ENCODE measurements around the gene FLT1. TPM values are rescaled to one million over a fixed set of nuclear protein-coding genes. Genes with fewer than 3 reads are reported as not detected.

Gene FLT1
- total RNA-seq, 1 donor from 2014 or later = 0.05 TPM

GRCh38 chr13:28488376-28489005 lies 6.4 kb downstream of the FLT1 start:
- DNase-seq (ENCODE audit: low read depth) = no peak

- no peak for DNase-seq (ENCODE audit: low read depth)
Observed at GRCh38 chr13:28485996-28486543, 8.9 kb downstream of the FLT1 start.

- no peak for DNase-seq (ENCODE audit: low read depth)
Observed at GRCh38 chr13:28485551-28485950, 9.4 kb downstream of the FLT1 start.

- no peak for DNase-seq (ENCODE audit: low read depth)
Observed at GRCh38 chr13:28485097-28485496, 9.8 kb downstream of the FLT1 start.

- no peak for DNase-seq (ENCODE audit: low read depth)
Observed at GRCh38 chr13:28483313-28483931, 11.5 kb downstream of the FLT1 start.

- no peak for DNase-seq (ENCODE audit: low read depth)
Observed at GRCh38 chr13:28479005-28479404, 15.9 kb downstream of the FLT1 start.

GRCh38 chr13:28478127-28478526 lies 16.8 kb downstream of the FLT1 start:
- no peak for DNase-seq (ENCODE audit: low read depth)

GRCh38 chr13:28477709-28477973 lies 17.3 kb downstream of the FLT1 start:
- DNase-seq (ENCODE audit: low read depth) = no peak

- DNase-seq (ENCODE audit: low read depth) = no peak
Observed at GRCh38 chr13:28476919-28477708, 17.8 kb downstream of the FLT1 start.

GRCh38 chr13:28475916-28476725 lies 18.8 kb downstream of the FLT1 start:
- peak; percentile 50 for DNase-seq (ENCODE audit: low read depth)

GRCh38 chr13:28474491-28475134 lies 20.3 kb downstream of the FLT1 start:
- no peak for DNase-seq (ENCODE audit: low read depth)

- DNase-seq (ENCODE audit: low read depth) = no peak
Observed at GRCh38 chr13:28473044-28473443, 21.9 kb downstream of the FLT1 start.

GRCh38 chr13:28471421-28471820 lies 23.5 kb downstream of the FLT1 start:
- no peak for DNase-seq (ENCODE audit: low read depth)

GRCh38 chr13:28470296-28470695 lies 24.6 kb downstream of the FLT1 start:
- DNase-seq (ENCODE audit: low read depth) = no peak

GRCh38 chr13:28469316-28469715 lies 25.6 kb downstream of the FLT1 start:
- DNase-seq (ENCODE audit: low read depth) = no peak

GRCh38 chr13:28468023-28468915 lies 26.7 kb downstream of the FLT1 start:
- DNase-seq (ENCODE audit: low read depth) = no peak

GRCh38 chr13:28467034-28467433 lies 27.9 kb downstream of the FLT1 start:
- DNase-seq (ENCODE audit: low read depth) = no peak

GRCh38 chr13:28466151-28466550 lies 28.8 kb downstream of the FLT1 start:
- no peak for DNase-seq (ENCODE audit: low read depth)

- no peak for DNase-seq (ENCODE audit: low read depth)
Observed at GRCh38 chr13:28464861-28465460, 30.0 kb downstream of the FLT1 start.

- no peak for DNase-seq (ENCODE audit: low read depth)
Observed at GRCh38 chr13:28463481-28463880, 31.4 kb downstream of the FLT1 start.

All from renal cortical epithelial cell (primary cell).